HEK293 (cell line): ENCODE data around the gene CLDN14.

ENCODE experiments used
- CTCF ChIA-PET: fragments of 350-600 bp; formaldehyde crosslinking; extraction: SDS; loops from one replicate; lab custom pipeline; 2021; ENCODE audit warnings: antibody characterized with exemption; lab: Yijun Ruan, JAX
- POLR2A ChIA-PET: fragments of 300-600 bp; formaldehyde crosslinking; extraction: SDS; loops from one replicate; lab custom pipeline; 2020; ENCODE audit warnings: antibody characterized with exemption, inconsistent platforms; lab: Yijun Ruan, JAX
- H3K27ac ChIP-seq: fragments of 200-500 bp; sonication (Bioruptor generic); 2 replicates; pipeline ENCODE4 v1.5.1; 2014; ENCODE audit warnings: low read depth, low read length, control low read depth, inconsistent platforms; ENCODE audit errors: extremely low read depth
- H3K36me3 ChIP-seq, 2 experiments: fragments of 200-500 bp in 1 of 2; sonication (Bioruptor generic) in 1 of 2; 1 replicate in 1 of 2; 2 replicates in 1 of 2; pipeline ENCODE4 v1.5.1; 2014 to 2017; ENCODE audit warnings: inconsistent platforms in 2 of 2, low read length in 2 of 2; ENCODE audit not compliant: control insufficient read depth in 2 of 2, insufficient read depth in 1 of 2
- H3K4me1 ChIP-seq: fragments of 200-500 bp; sonication (Bioruptor generic); 2 replicates; pipeline ENCODE4 v1.5.1; 2014; ENCODE audit warnings: mild to moderate bottlenecking, low read length, inconsistent platforms; ENCODE audit not compliant: control insufficient read depth, insufficient read depth
- H3K4me3 ChIP-seq: 2 replicates; pipeline ENCODE4 v1.5.1; 2011; ENCODE audit warnings: low read depth, mild to moderate bottlenecking, control low read depth, low read length, moderate library complexity
- H3K9me3 ChIP-seq: fragments of 200-500 bp; sonication (Bioruptor generic); 2 replicates; pipeline ENCODE4 v1.5.1; 2014; ENCODE audit warnings: low read depth, low read length, inconsistent platforms; ENCODE audit not compliant: control insufficient read depth, insufficient read depth
- ATF2 ChIP-seq: fragments of 450-650 bp; formaldehyde crosslinking; IDR thresholded peaks from 2 replicates; pipeline ENCODE4 v1.5.1; 2016; ENCODE audit warnings: missing biosample characterization, missing genetic modification characterization, low read depth
- EGR2 ChIP-seq: fragments of 450-650 bp; formaldehyde crosslinking; IDR thresholded peaks from 2 replicates; pipeline ENCODE4 v1.5.1; 2016; ENCODE audit warnings: low read depth, missing biosample characterization, missing genetic modification characterization
- KLF8 ChIP-seq: fragments of 450-650 bp; formaldehyde crosslinking; IDR thresholded peaks from 2 replicates; pipeline ENCODE4 v1.5.1; 2016; ENCODE audit warnings: missing biosample characterization, missing genetic modification characterization
- REST ChIP-seq: fragments of 450-650 bp; formaldehyde crosslinking; IDR thresholded peaks from 2 replicates; pipeline ENCODE4 v1.5.1; 2016; ENCODE audit warnings: missing biosample characterization, missing genetic modification characterization
- SCRT1 ChIP-seq: fragments of 450-650 bp; formaldehyde crosslinking; IDR thresholded peaks from 2 replicates; pipeline ENCODE4 v1.5.1; 2016; ENCODE audit warnings: missing biosample characterization, missing genetic modification characterization, borderline replicate concordance
- TCF7L2 ChIP-seq: IDR thresholded peaks from 2 replicates; pipeline ENCODE4 v1.6.1; 2011; ENCODE audit warnings: low read depth, mild to moderate bottlenecking, inconsistent platforms, low read length, moderate library complexity, borderline replicate concordance
- YY1 ChIP-seq: fragments of 450-650 bp; formaldehyde crosslinking; IDR thresholded peaks from 2 replicates; pipeline ENCODE4 v1.5.1; 2018; ENCODE audit warnings: missing biosample characterization, missing genetic modification characterization
- ZBTB26 ChIP-seq: fragments of 450-650 bp; formaldehyde crosslinking; optimal IDR thresholded peaks from 2 replicates; pipeline ENCODE3; 2016; ENCODE audit warnings: missing biosample characterization, mild to moderate bottlenecking, missing genetic modification characterization
- ZFHX2 ChIP-seq: fragments of 450-650 bp; formaldehyde crosslinking; conservative IDR thresholded peaks from 2 replicates; pipeline ENCODE4 v1.5.1; 2016; ENCODE audit warnings: missing biosample characterization, missing genetic modification characterization
- ZNF16 ChIP-seq: fragments of 450-650 bp; formaldehyde crosslinking; IDR thresholded peaks from 2 replicates; pipeline ENCODE4 v1.5.1; 2016; ENCODE audit warnings: low read depth, missing biosample characterization, missing genetic modification characterization
- ZNF174 ChIP-seq: fragments of 450-650 bp; formaldehyde crosslinking; IDR thresholded peaks from 2 replicates; pipeline ENCODE4 v1.5.0; 2017; ENCODE audit warnings: missing biosample characterization, mild to moderate bottlenecking, missing genetic modification characterization
- ZNF292 ChIP-seq: fragments of 450-650 bp; formaldehyde crosslinking; IDR thresholded peaks from 2 replicates; pipeline ENCODE4 v1.5.1; 2016; ENCODE audit warnings: low read depth, missing biosample characterization, missing genetic modification characterization, borderline replicate concordance
- ZNF488 ChIP-seq: fragments of 450-650 bp; formaldehyde crosslinking; IDR thresholded peaks from 2 replicates; pipeline ENCODE4 v1.5.1; 2016; ENCODE audit warnings: missing biosample characterization, missing genetic modification characterization
- ZNF513 ChIP-seq: fragments of 450-650 bp; IDR thresholded peaks from 2 replicates; pipeline ENCODE4 v1.5.1; 2018; ENCODE audit warnings: missing biosample characterization, missing genetic modification characterization
- ZNF530 ChIP-seq: fragments of 450-650 bp; formaldehyde crosslinking; IDR thresholded peaks from 2 replicates; pipeline ENCODE4 v1.5.1; 2016; ENCODE audit warnings: low read depth, missing biosample characterization, missing genetic modification characterization
- ZSCAN18 ChIP-seq: fragments of 450-650 bp; formaldehyde crosslinking; IDR thresholded peaks from 2 replicates; pipeline ENCODE4 v1.5.1; 2016; ENCODE audit warnings: missing biosample characterization, missing genetic modification characterization
- ZSCAN23 ChIP-seq: fragments of 450-650 bp; formaldehyde crosslinking; IDR thresholded peaks from 2 replicates; pipeline ENCODE4 v1.5.1; 2016; ENCODE audit warnings: missing biosample characterization, missing genetic modification characterization
- ZXDB ChIP-seq: fragments of 450-650 bp; formaldehyde crosslinking; IDR thresholded peaks from 2 replicates; pipeline ENCODE4 v1.5.1; 2016; ENCODE audit warnings: missing biosample characterization, missing genetic modification characterization

The CLDN14 gene

GRCh38 chr21:36512971-36513370, 33.0 kb upstream of the CLDN14 start:
- no peak overlapping the region for H3K27ac ChIP-seq
- CTCF ChIA-PET: interaction anchor here (1.5 to 1.7 kb wide), 2 partner anchors 8 to 9 kb away, joined by 8 read pairs; no protein-coding TSS in a partner anchor
- POLR2A ChIA-PET: no interaction called here

More at GRCh38 chr21:36512971-36513370, 33.0 kb upstream of the CLDN14 start:
- Histone ChIP-seq H3K4me1 (no peaks in the 10 kb centered on the region), H3K9me3 (no peaks in the 10 kb centered on the region), H3K36me3 (no peaks in the 10 kb centered on the region), H3K4me3 (no peak overlapping the region)
- TF ChIP-seq ZNF292 (tag by site-specific recombination) (no peak), KLF8 (tag by site-specific recombination) (no peak), ZNF16 (tag by site-specific recombination) (no peak), EGR2 (tag by site-specific recombination) (no peak), ZSCAN18 (tag by site-specific recombination) (no peak), ZFHX2 (no peak), SCRT1 (no peak), ZXDB (tag by site-specific recombination) (no peak), ZBTB26 (tag by site-specific recombination) (no peak), ZNF530 (tag by site-specific recombination) (no peak), ZNF513 (tag by site-specific recombination) (no peak), ZSCAN23 (no peak), ZNF488 (tag by site-specific recombination) (no peak), ATF2 (tag by site-specific recombination) (no peak), YY1 (tag by site-specific recombination) (no peak), REST (tag by site-specific recombination) (no peak), TCF7L2 (no peak), ZNF174 (no peak)
